Fibroblast of villous mesenchyme (primary cell): Measurements from ENCODE around the gene CNOT6. TPM values are rescaled to one million over a fixed set of nuclear protein-coding genes. Genes with fewer than 3 reads are reported as not detected.

Experiments
- DNase-seq: peaks from one replicate; pipeline ENCODE4 v3.0.0-alpha.2; 2010; ENCODE audit warnings: low read depth
- H3K4me3 ChIP-seq: 2 replicates; pipeline ENCODE4 v1.5.1; 2011; ENCODE audit warnings: low read depth, mild to moderate bottlenecking, low read length
- total RNA-seq: library from RNA; depleted of rRNA; stranded (reverse); fragments of >200 nt; gene quantifications from 2 replicates; pipeline ENCODE4 v1.2.3, GENCODE V29; 2012
- TF ChIP-seq, protein P1 (sequence below): IDR thresholded peaks from 2 replicates; pipeline ENCODE4 v1.5.1; 2012; ENCODE audit warnings: low read depth, mild to moderate bottlenecking, low read length; ENCODE audit not compliant: insufficient read depth

CNOT6 gene
- total RNA-seq, 1 donor, result 16.4 TPM

- TF ChIP-seq, protein P1, sequence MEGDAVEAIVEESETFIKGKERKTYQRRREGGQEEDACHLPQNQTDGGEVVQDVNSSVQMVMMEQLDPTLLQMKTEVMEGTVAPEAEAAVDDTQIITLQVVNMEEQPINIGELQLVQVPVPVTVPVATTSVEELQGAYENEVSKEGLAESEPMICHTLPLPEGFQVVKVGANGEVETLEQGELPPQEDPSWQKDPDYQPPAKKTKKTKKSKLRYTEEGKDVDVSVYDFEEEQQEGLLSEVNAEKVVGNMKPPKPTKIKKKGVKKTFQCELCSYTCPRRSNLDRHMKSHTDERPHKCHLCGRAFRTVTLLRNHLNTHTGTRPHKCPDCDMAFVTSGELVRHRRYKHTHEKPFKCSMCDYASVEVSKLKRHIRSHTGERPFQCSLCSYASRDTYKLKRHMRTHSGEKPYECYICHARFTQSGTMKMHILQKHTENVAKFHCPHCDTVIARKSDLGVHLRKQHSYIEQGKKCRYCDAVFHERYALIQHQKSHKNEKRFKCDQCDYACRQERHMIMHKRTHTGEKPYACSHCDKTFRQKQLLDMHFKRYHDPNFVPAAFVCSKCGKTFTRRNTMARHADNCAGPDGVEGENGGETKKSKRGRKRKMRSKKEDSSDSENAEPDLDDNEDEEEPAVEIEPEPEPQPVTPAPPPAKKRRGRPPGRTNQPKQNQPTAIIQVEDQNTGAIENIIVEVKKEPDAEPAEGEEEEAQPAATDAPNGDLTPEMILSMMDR, result no peak
- DNase-seq, result no peak
- no peak overlapping the region for H3K4me3 ChIP-seq
Observed at GRCh38 chr5:180595381-180596114, 101.4 kb downstream of the CNOT6 start.

DNA sequence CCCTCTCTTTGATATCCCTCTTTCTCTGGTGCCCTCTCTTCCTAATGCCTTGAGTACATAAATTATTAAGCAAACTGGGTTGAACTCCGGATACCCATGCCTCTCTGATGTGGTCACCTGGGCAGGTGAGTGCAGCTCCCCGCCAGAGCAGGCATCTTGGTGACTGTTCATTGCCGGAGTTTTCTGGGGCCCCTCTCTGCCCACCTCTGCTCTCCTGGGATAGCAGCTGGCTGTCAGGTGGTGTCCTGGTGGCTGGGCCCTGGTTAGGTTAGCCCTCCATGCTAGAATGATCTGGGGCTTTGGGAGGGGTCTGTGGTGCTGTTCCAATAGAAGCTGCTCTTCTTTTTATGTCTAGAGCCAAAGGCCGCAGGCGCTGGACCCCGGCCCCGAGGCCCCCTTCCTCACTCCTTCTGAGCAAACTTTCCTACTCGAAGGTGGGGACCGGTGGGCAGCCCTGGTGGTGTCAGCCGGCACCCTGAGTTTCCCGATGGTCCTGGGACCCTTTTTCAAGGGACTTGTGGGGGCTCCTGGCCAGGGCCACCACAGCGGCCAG is 102.0 kb downstream of the CNOT6 start:
- H3K4me3 ChIP-seq, result no peak overlapping the region
- TF ChIP-seq, protein P1, result no peak
- DNase-seq, result no peak

DNA sequence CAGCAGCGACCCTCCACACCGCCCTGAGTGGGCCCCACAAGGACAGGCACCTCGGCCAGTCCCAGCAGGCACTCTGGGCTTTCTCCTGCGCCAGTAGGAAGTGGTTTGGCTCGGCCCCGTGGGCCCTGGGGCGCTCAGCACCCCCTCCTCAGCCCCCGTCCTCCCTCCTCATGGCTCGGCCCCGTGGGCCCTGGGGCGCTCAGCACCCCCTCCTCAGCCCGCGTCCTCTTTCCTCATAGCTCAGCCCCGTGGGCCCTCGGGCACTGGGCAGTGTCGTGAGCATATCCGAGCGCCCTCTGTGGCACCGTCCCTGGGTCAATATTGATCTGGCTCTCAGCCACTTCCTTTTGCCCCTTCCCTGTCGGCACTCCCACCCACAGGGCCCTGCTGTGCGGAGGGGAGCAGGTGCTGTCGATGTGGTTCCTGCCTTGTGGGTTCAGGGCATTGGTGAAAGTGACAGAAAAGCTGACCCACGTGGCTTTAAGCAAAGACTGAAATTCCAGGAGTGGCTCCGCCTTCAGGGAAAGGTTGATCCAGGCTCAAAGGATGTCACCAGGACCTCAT is 102.6 kb downstream of the CNOT6 start:
- TF ChIP-seq, protein P1, result no peak
- no peak overlapping the region for H3K4me3 ChIP-seq
- DNase-seq, result no peak

DNA sequence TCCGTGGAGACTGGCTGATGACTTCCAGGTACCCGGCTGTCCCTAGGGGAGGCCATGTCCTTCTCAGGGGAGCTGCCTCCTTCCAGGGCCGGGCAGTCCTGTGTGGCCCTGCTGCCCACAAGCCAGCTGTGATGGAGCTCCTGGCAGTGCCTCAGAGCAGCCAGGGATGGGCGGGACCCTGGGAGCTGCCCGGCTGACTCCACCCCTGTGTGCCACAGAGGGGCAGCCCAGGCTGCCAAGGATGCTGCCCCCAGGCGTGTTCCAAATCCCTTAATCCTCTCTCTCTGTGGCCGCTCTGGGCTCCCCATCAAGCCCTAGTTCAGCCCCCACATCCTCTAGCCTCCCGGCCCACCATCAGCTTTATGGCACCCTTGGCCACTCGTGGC is 104.1 kb downstream of the CNOT6 start:
- TF ChIP-seq, protein P1, result no peak

DNA sequence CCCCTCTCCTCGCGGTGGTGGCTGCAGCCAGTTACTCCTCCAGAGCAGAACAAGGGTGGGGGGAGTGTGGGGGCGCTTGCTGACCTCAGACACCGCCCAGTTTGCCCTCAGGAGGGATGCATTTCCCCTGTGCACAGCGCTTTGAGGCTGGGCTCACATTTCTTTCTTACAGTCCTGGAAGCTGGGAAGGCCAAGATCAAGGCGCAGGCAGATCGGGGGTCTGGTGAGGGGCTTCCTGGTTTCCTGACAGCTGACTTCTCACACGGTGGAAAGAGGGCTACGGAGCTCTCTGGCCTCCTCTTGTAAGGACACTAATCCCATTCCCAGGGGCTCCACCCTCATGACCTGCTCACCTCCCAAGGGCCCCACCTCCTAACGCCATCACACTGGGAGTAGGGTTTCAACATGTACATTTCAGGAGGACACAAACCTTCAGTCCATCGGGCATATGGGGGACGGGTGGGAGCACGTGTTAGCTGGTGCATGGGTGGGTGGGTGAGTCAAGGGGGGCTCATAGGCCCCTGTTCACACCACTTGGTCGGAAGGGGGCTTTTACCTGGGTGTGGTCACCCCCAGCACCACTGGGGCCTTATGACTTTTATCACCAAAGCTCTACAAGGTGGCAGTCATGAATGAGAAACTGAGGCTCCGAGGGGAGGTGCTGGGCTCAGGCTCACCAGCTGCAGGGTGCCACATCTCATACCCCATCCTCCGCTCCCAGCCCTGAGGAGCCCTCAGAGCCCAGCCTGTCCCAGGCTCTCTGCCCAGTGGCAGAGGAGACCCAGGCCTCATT is 104.8 kb downstream of the CNOT6 start:
- TF ChIP-seq, protein P1, result no peak
- DNase-seq, result no peak
- no peak overlapping the region for H3K4me3 ChIP-seq

More for the DNA sequence above, 104.1 kb downstream of the CNOT6 start:
- no peak overlapping the region for H3K4me3 ChIP-seq
- DNase-seq, result no peak

DNA sequence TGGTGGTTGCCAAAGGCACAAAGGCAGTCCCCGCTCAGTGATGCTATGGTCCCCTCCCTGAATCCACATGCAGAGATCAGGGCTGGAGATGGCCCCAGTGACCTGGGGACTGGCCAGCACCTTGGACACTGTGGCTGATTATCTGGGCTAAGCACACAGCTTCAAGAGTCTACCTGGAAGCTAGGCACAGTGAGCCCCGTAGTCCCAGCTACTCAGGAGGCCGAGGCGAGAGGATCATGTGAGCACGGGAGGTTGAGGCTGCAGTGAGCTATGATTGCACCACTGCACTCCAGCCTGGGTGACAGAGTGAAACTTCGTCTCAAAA is 105.4 kb downstream of the CNOT6 start:
- DNase-seq, result no peak
- no peak overlapping the region for H3K4me3 ChIP-seq
- TF ChIP-seq, protein P1, result no peak
